Panc1 (cell line): ENCODE results near the gene PRUNE2.

ENCODE experiments used
- POLR2AphosphoS5 ChIP-seq: IDR thresholded peaks from 2 replicates; pipeline ENCODE4 v1.6.1; 2012; ENCODE audit warnings: mild to moderate bottlenecking, low read depth, low read length, moderate library complexity
- SIN3A ChIP-seq: IDR thresholded peaks from 2 replicates; pipeline ENCODE4 v1.6.1; 2012; ENCODE audit warnings: low read depth, mild to moderate bottlenecking, low read length, moderate library complexity, borderline replicate concordance; ENCODE audit not compliant: insufficient read depth
- TCF7L2 ChIP-seq: IDR thresholded peaks from 2 replicates; pipeline ENCODE4 v1.6.1; 2011; ENCODE audit warnings: mild to moderate bottlenecking, low read depth, low read length, inconsistent platforms
- TF ChIP-seq, protein P1 (sequence below): fragments of 450-650 bp; IDR thresholded peaks from 2 replicates; pipeline ENCODE4 v1.5.1; 2017; ENCODE audit warnings: mild to moderate bottlenecking
- TF ChIP-seq, protein P2 (sequence below), 2 experiments: IDR thresholded peaks; 2 replicates each; pipeline ENCODE4 v1.6.1; 2011 to 2012; ENCODE audit warnings: low read depth in 2 of 2, control low read depth in 1 of 2, low read length in 1 of 2, mild to moderate bottlenecking in 1 of 2, moderate library complexity in 1 of 2; ENCODE audit not compliant: insufficient read depth in 1 of 2

DNA sequence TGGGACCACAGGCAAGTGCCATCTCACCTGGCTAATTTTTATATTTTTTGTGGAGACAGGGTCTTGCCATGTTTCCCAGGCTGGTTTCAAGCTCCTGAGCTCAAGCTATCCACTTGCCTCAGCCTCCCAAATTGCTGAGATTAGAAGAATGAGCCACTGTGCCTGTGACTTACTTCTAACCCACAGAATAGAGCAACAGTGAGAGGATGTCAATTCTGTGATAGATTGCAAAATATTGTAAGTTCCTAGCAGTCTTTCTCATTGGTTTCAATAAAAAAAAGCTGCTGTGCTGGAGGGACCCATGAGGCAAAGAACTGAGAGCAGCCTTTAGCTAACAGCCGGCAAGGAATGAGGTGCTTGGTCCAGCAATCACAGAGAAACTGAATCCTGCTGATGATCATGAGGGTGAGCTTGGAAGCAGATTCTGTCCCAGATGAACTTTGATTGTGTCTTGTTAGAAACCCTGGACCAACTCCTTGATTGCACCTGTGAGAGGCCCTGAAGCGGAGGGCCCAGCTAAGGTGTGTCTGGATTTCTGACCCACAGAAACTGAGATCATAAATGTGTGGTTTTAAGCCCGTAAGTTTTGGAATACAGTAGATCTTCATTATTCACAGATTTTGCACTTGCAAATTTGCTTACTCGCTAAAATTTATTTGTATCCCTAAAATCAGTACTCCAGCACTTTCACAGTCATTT is 297.2 kb downstream of the PRUNE2 start:
- TF ChIP-seq, protein P1, sequence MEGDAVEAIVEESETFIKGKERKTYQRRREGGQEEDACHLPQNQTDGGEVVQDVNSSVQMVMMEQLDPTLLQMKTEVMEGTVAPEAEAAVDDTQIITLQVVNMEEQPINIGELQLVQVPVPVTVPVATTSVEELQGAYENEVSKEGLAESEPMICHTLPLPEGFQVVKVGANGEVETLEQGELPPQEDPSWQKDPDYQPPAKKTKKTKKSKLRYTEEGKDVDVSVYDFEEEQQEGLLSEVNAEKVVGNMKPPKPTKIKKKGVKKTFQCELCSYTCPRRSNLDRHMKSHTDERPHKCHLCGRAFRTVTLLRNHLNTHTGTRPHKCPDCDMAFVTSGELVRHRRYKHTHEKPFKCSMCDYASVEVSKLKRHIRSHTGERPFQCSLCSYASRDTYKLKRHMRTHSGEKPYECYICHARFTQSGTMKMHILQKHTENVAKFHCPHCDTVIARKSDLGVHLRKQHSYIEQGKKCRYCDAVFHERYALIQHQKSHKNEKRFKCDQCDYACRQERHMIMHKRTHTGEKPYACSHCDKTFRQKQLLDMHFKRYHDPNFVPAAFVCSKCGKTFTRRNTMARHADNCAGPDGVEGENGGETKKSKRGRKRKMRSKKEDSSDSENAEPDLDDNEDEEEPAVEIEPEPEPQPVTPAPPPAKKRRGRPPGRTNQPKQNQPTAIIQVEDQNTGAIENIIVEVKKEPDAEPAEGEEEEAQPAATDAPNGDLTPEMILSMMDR = no peak
- TF ChIP-seq POLR2AphosphoS5 (no peak), SIN3A (no peak), TCF7L2 (no peak)
- TF ChIP-seq, protein P2, sequence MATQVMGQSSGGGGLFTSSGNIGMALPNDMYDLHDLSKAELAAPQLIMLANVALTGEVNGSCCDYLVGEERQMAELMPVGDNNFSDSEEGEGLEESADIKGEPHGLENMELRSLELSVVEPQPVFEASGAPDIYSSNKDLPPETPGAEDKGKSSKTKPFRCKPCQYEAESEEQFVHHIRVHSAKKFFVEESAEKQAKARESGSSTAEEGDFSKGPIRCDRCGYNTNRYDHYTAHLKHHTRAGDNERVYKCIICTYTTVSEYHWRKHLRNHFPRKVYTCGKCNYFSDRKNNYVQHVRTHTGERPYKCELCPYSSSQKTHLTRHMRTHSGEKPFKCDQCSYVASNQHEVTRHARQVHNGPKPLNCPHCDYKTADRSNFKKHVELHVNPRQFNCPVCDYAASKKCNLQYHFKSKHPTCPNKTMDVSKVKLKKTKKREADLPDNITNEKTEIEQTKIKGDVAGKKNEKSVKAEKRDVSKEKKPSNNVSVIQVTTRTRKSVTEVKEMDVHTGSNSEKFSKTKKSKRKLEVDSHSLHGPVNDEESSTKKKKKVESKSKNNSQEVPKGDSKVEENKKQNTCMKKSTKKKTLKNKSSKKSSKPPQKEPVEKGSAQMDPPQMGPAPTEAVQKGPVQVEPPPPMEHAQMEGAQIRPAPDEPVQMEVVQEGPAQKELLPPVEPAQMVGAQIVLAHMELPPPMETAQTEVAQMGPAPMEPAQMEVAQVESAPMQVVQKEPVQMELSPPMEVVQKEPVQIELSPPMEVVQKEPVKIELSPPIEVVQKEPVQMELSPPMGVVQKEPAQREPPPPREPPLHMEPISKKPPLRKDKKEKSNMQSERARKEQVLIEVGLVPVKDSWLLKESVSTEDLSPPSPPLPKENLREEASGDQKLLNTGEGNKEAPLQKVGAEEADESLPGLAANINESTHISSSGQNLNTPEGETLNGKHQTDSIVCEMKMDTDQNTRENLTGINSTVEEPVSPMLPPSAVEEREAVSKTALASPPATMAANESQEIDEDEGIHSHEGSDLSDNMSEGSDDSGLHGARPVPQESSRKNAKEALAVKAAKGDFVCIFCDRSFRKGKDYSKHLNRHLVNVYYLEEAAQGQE (IDR thresholded peaks at IDR 0.05; ENCODE audit: insufficient read depth in 1 of 2, low read depth in 2 of 2, low read length in 1 of 2) = no peak
